SU-DHL-6 (cell line): ENCODE results near the gene CRADD.

Experiments used
- H2AFZ ChIP-seq: fragments of 200-600 bp; sonication (generic); 2 replicates; pipeline ENCODE4 v1.6.1; 2014; ENCODE audit warnings: low read depth, mild to moderate bottlenecking, moderate library complexity, mixed read lengths, antibody characterized with exemption, low read length; ENCODE audit not compliant: severe bottlenecking
- H3F3A ChIP-seq: fragments of 200-600 bp; shearing (Covaris generic); 2 replicates; pipeline ENCODE4 v1.6.0; 2016; ENCODE audit warnings: antibody characterized with exemption, mild to moderate bottlenecking; ENCODE audit not compliant: insufficient read depth
- H3K27ac ChIP-seq: fragments of 200-600 bp; sonication (generic); 2 replicates; pipeline ENCODE4 v1.5.1; 2016; ENCODE audit warnings: low read depth, mild to moderate bottlenecking, low read length, moderate library complexity, mixed read lengths
- H3K27me3 ChIP-seq: fragments of 200-600 bp; sonication (generic), shearing (Covaris generic); 2 replicates; pipeline ENCODE4 v1.6.0; 2014; ENCODE audit warnings: mild to moderate bottlenecking, low read length
- H3K36me3 ChIP-seq: fragments of 200-600 bp; sonication (generic); 2 replicates; pipeline ENCODE4 v1.6.1; 2014; ENCODE audit warnings: mild to moderate bottlenecking, low read length, mixed read lengths
- H3K4me2 ChIP-seq: fragments of 300-600, 200-600 bp; shearing (Covaris generic), sonication (generic); 2 replicates; pipeline ENCODE4 v1.6.0; 2014; ENCODE audit warnings: low read length, low read depth, mild to moderate bottlenecking; ENCODE audit not compliant: poor library complexity, severe bottlenecking
- H3K4me3 ChIP-seq: fragments of 200-600 bp; sonication (generic); 2 replicates; pipeline ENCODE4 v1.5.1; 2014; ENCODE audit warnings: antibody characterized with exemption, low read length, mild to moderate bottlenecking, mixed read lengths; ENCODE audit not compliant: insufficient read depth, poor library complexity, severe bottlenecking
- H3K79me2 ChIP-seq: fragments of 200-600 bp; sonication (generic); 2 replicates; pipeline ENCODE4 v1.6.1; 2014; ENCODE audit warnings: mild to moderate bottlenecking, low read length, moderate library complexity; ENCODE audit not compliant: insufficient read depth
- H3K9ac ChIP-seq: fragments of 200-600 bp; sonication (generic); 2 replicates; pipeline ENCODE4 v1.7.0; 2014; ENCODE audit warnings: mild to moderate bottlenecking, low read length
- H3K9me2 ChIP-seq: fragments of 200-600 bp; sonication (generic); replicated peaks from 2 replicates; pipeline ENCODE4 v1.6.1; 2014; ENCODE audit warnings: low read length; ENCODE audit not compliant: insufficient read depth
- H3K9me3 ChIP-seq: fragments of 200-600 bp; sonication (generic); 2 replicates; pipeline ENCODE4 v1.6.1; 2014; ENCODE audit warnings: low read length, mixed read lengths; ENCODE audit not compliant: insufficient read depth
- H4K20me1 ChIP-seq: fragments of 200-600 bp; sonication (generic); 2 replicates; pipeline ENCODE4 v1.6.1; 2014; ENCODE audit warnings: low read depth, mild to moderate bottlenecking, antibody characterized with exemption, low read length, moderate library complexity, mixed read lengths
- CTCF ChIP-seq: fragments of 200-600 bp; sonication (generic); IDR thresholded peaks from one replicate; pipeline ENCODE4 v1.5.1; 2017; ENCODE audit warnings: antibody characterized with exemption, mild to moderate bottlenecking, low read length, moderate library complexity; ENCODE audit not compliant: insufficient read depth, poor library complexity, severe bottlenecking
- EZH2phosphoT487 ChIP-seq: fragments of 200-600 bp; sonication (generic), shearing (Covaris generic); conservative IDR thresholded peaks from 2 replicates; pipeline ENCODE4 v1.6.1; 2018; ENCODE audit warnings: mild to moderate bottlenecking, antibody characterized with exemption, low read length, moderate library complexity, mixed read lengths

CRADD gene

GRCh38 chr12:93704122-93704521, 26.9 kb downstream of the CRADD start:
- H3K9ac ChIP-seq, result no peak overlapping the region
- TF ChIP-seq EZH2phosphoT487 (no peak), CTCF (no peak)
- H3K4me2 ChIP-seq, result no peak overlapping the region
- H3K36me3 ChIP-seq, result no peaks in the 10 kb centered on the region
- no peaks in the 10 kb centered on the region for H3K9me2 ChIP-seq
- H3K27me3 ChIP-seq, result no peaks in the 10 kb centered on the region
- no peaks in the 10 kb centered on the region for H4K20me1 ChIP-seq
- no peaks in the 10 kb centered on the region for H3K79me2 ChIP-seq
- H2AFZ ChIP-seq, result no peak overlapping the region
- H3K4me3 ChIP-seq, result no peak overlapping the region
- no peaks in the 10 kb centered on the region for H3K9me3 ChIP-seq
- no peaks in the 10 kb centered on the region for H3F3A ChIP-seq
- no peak overlapping the region for H3K27ac ChIP-seq

- H3K36me3 ChIP-seq, result no peaks in the 10 kb centered on the region
- H3K9me2 ChIP-seq, result no peaks in the 10 kb centered on the region
- no peaks in the 10 kb centered on the region for H3F3A ChIP-seq
- H2AFZ ChIP-seq, result no peak overlapping the region
- H3K9ac ChIP-seq, result no peak overlapping the region
- TF ChIP-seq CTCF, result no peak
- no peaks in the 10 kb centered on the region for H3K27me3 ChIP-seq
- no peaks in the 10 kb centered on the region for H4K20me1 ChIP-seq
- no peak overlapping the region for H3K4me2 ChIP-seq
- no peaks in the 10 kb centered on the region for H3K9me3 ChIP-seq
- H3K27ac ChIP-seq, result no peak overlapping the region
- no peaks in the 10 kb centered on the region for H3K79me2 ChIP-seq
- H3K4me3 ChIP-seq, result no peak overlapping the region
Measured at GRCh38 chr12:93704625-93705024, 27.4 kb downstream of the CRADD start.

- Histone ChIP-seq H3K9me3 (no peaks in the 10 kb centered on the region), H3K9ac (no peak overlapping the region), H3K27ac (no peak overlapping the region), H3K79me2 (no peaks in the 10 kb centered on the region), H3K4me2 (no peak overlapping the region), H3K36me3 (no peaks in the 10 kb centered on the region), H3F3A (no peaks in the 10 kb centered on the region), H3K4me3 (no peak overlapping the region), H2AFZ (no peak overlapping the region), H3K9me2 (no peaks in the 10 kb centered on the region), H4K20me1 (no peaks in the 10 kb centered on the region), H3K27me3 (no peaks in the 10 kb centered on the region)
- TF ChIP-seq EZH2phosphoT487 (no peak), CTCF (no peak)
Measured at GRCh38 chr12:93705237-93705636, 28.1 kb downstream of the CRADD start.

- H3F3A ChIP-seq, result no peaks in the 10 kb centered on the region
- no peaks in the 10 kb centered on the region for H3K79me2 ChIP-seq
- no peak overlapping the region for H3K27ac ChIP-seq
- no peak overlapping the region for H3K4me3 ChIP-seq
- H3K4me2 ChIP-seq, result no peak overlapping the region
- no peak overlapping the region for H2AFZ ChIP-seq
- H3K9me2 ChIP-seq, result no peaks in the 10 kb centered on the region
- no peaks in the 10 kb centered on the region for H3K9me3 ChIP-seq
- H4K20me1 ChIP-seq, result no peaks in the 10 kb centered on the region
- H3K27me3 ChIP-seq, result no peaks in the 10 kb centered on the region
- no peak overlapping the region for H3K9ac ChIP-seq
- no peaks in the 10 kb centered on the region for H3K36me3 ChIP-seq
- no peak for TF ChIP-seq CTCF
- TF ChIP-seq EZH2phosphoT487, result no peak
Measured at GRCh38 chr12:93706387-93706786, 29.2 kb downstream of the CRADD start.
